IMR-90 (cell line): ENCODE measurements around the gene PACSIN2. TPM values are rescaled to one million over a fixed set of nuclear protein-coding genes. Genes with fewer than 3 reads are reported as not detected.

Experiments
- ATAC-seq: fragments of 200-7000 bp; cut with Tn5 transposase; 2 replicates; pipeline ENCODE4 v1.9.1; 2020; ENCODE audit warnings: low read depth, mild to moderate bottlenecking, moderate library complexity
- BruUV-seq: library from RNA; stranded (reverse); fragments of 400-500 nt; replicated peaks from 2 replicates; lab custom pipeline; 2021; lab: Mats Ljungman, UMichigan
- CTCF ChIA-PET: fragments of 300-600 bp; formaldehyde crosslinking; extraction: SDS; loops from one replicate; lab custom pipeline; 2021; ENCODE audit warnings: antibody characterized with exemption; lab: Yijun Ruan, JAX
- POLR2A ChIA-PET: fragments of 300-600 bp; sonication (Branson Sonifier 250); formaldehyde crosslinking; loops from one replicate; lab custom pipeline; 2022; ENCODE audit warnings: antibody characterized with exemption; ENCODE audit not compliant: unreplicated experiment; lab: Charles Lee
- DNase-seq: peaks from one replicate; pipeline ENCODE4 v3.0.0; 2013
- H2AFZ ChIP-seq: replicated peaks from 2 replicates; pipeline ENCODE3; 2013; ENCODE audit warnings: low read length, mild to moderate bottlenecking; ENCODE audit not compliant: poor library complexity
- H2AK5ac ChIP-seq: 2 replicates; pipeline ENCODE4 v1.6.1; 2013; ENCODE audit warnings: low read depth, low read length, inconsistent platforms
- H2AK9ac ChIP-seq: replicated peaks from 2 replicates; pipeline ENCODE3; 2013; ENCODE audit warnings: mild to moderate bottlenecking, low read depth, low read length, moderate library complexity; ENCODE audit not compliant: poor library complexity
- H2BK120ac ChIP-seq: 2 replicates; pipeline ENCODE4 v1.6.1; 2013; ENCODE audit warnings: low read depth, low read length, inconsistent platforms
- H2BK15ac ChIP-seq: 3 replicates; pipeline ENCODE4 v1.6.1; 2013; ENCODE audit warnings: low read depth, low read length, inconsistent platforms
- H2BK20ac ChIP-seq: 2 replicates; pipeline ENCODE4 v1.6.1; 2013; ENCODE audit warnings: low read depth, mild to moderate bottlenecking, inconsistent platforms, low read length, moderate library complexity
- H2BK5ac ChIP-seq: 2 replicates; pipeline ENCODE4 v1.6.1; 2013; ENCODE audit warnings: mild to moderate bottlenecking, low read depth, low read length, inconsistent platforms; ENCODE audit not compliant: poor library complexity, severe bottlenecking
- H3K14ac ChIP-seq: replicated peaks from 2 replicates; pipeline ENCODE4 v1.6.1; 2013; ENCODE audit warnings: low read depth, low read length, inconsistent platforms
- H3K18ac ChIP-seq: 2 replicates; pipeline ENCODE4 v1.6.1; 2013; ENCODE audit warnings: low read depth, low read length, control low read depth
- H3K23ac ChIP-seq: 2 replicates; pipeline ENCODE4 v1.6.1; 2013; ENCODE audit warnings: low read depth, low read length, inconsistent platforms
- H3K27ac ChIP-seq: 2 replicates; pipeline ENCODE4 v1.5.1; 2013; ENCODE audit warnings: mild to moderate bottlenecking, control low read depth, low read length; ENCODE audit not compliant: insufficient read depth
- H3K27me3 ChIP-seq: 2 replicates; pipeline ENCODE4 v1.6.1; 2013; ENCODE audit warnings: low read length; ENCODE audit not compliant: control insufficient read depth, insufficient read depth
- H3K36me3 ChIP-seq: 2 replicates; pipeline ENCODE4 v1.6.1; 2013; ENCODE audit warnings: low read length, mixed read lengths; ENCODE audit not compliant: control insufficient read depth, insufficient read depth
- H3K4ac ChIP-seq: 2 replicates; pipeline ENCODE4 v1.6.1; 2013; ENCODE audit warnings: low read depth, low read length, inconsistent platforms
- H3K4me1 ChIP-seq: 2 replicates; pipeline ENCODE4 v1.6.1; 2013; ENCODE audit warnings: low read length, mixed read lengths; ENCODE audit not compliant: control insufficient read depth, insufficient read depth
- H3K4me2 ChIP-seq: 2 replicates; pipeline ENCODE4 v1.6.1; 2013; ENCODE audit warnings: low read depth, mild to moderate bottlenecking, control low read depth, low read length, moderate library complexity
- H3K4me3 ChIP-seq: 2 replicates; pipeline ENCODE4 v1.5.1; 2013; ENCODE audit warnings: low read depth, mild to moderate bottlenecking, control low read depth, low read length, moderate library complexity; ENCODE audit not compliant: insufficient read depth
- H3K56ac ChIP-seq: 2 replicates; pipeline ENCODE4 v1.6.1; 2013; ENCODE audit warnings: low read length, inconsistent platforms; ENCODE audit not compliant: insufficient read depth; ENCODE audit errors: extremely low read depth
- H3K79me1 ChIP-seq, 2 experiments: 2 replicates each; pipeline ENCODE4 v1.6.1; 2013; ENCODE audit warnings: low read length in 2 of 2, inconsistent platforms in 1 of 2, low read depth in 1 of 2
- H3K9ac ChIP-seq: 2 replicates; pipeline ENCODE4 v1.6.1; 2013; ENCODE audit warnings: low read depth, low read length, control low read depth
- H3K9me1 ChIP-seq: 2 replicates; pipeline ENCODE4 v1.6.1; 2013; ENCODE audit warnings: low read length, inconsistent platforms; ENCODE audit not compliant: insufficient read depth
- H3K9me3 ChIP-seq: 2 replicates; pipeline ENCODE4 v1.6.1; 2013; ENCODE audit warnings: low read length; ENCODE audit not compliant: control insufficient read depth, insufficient read depth
- H4K20me1 ChIP-seq: 2 replicates; pipeline ENCODE4 v1.6.1; 2013; ENCODE audit warnings: low read length, inconsistent platforms; ENCODE audit not compliant: insufficient read depth
- H4K5ac ChIP-seq: 2 replicates; pipeline ENCODE4 v1.6.1; 2013; ENCODE audit warnings: mild to moderate bottlenecking, low read depth, low read length, control low read depth
- H4K8ac ChIP-seq, 2 experiments: 2 replicates each; pipeline ENCODE4 v1.6.1; 2013; ENCODE audit warnings: low read depth in 2 of 2, low read length in 2 of 2, control low read depth in 1 of 2, inconsistent platforms in 1 of 2
- H4K91ac ChIP-seq: 2 replicates; pipeline ENCODE4 v1.6.1; 2013; ENCODE audit warnings: low read depth, low read length, inconsistent platforms; ENCODE audit not compliant: insufficient read depth
- BHLHE40 ChIP-seq: fragments of 150-350 bp; IDR thresholded peaks from 2 replicates; pipeline ENCODE4 v1.6.1; 2016; ENCODE audit warnings: mild to moderate bottlenecking, low read depth, low read length
- POLR2A ChIP-seq: IDR thresholded peaks from 2 replicates; pipeline ENCODE4 v1.6.1; 2012; ENCODE audit warnings: mild to moderate bottlenecking, low read depth, low read length
- RCOR1 ChIP-seq: IDR thresholded peaks from 2 replicates; pipeline ENCODE4 v1.6.1; 2012; ENCODE audit warnings: mild to moderate bottlenecking, low read length, improper control_type of control experiment; ENCODE audit not compliant: insufficient replicate concordance
- WGBS, 2 experiments: methylation state at CpG; one replicate each; pipeline versions ENCODE4 v1.1.5 to v1.1.7; 2013; ENCODE audit warnings: missing lambda C conversion rate in 2 of 2; ENCODE audit not compliant: insufficient read length in 1 of 2; ENCODE audit errors: extremely low coverage in 2 of 2; 5-methylcytosine and 5-hydroxymethylcytosine counted together
- dilution Hi-C: fragments of 300-500 bp; cut with HindIII; formaldehyde crosslinking; loops from one replicate; pipeline ENCODE4 v1.14.3; 2018; ENCODE audit warnings: low sequenced_read_pairs; ENCODE audit not compliant: unreplicated experiment
- in situ Hi-C: fragments of 300-500 bp; cut with MboI; formaldehyde crosslinking; loops from 3 replicates; pipeline ENCODE4 v1.14.3; 2019; ENCODE audit warnings: low sequenced_read_pairs, inconsistent platforms, mixed read lengths
- intact Hi-C: fragments of 100-400 bp; cut with micrococcal nuclease; formaldehyde crosslinking; loops from 2 replicates; pipeline ENCODE4 v1.10.0; 2022
- polyA plus RNA-seq, 3 experiments: library from polyadenylated mRNA; depleted of rRNA; stranded (reverse); fragments of >200 nt; gene quantifications; 2 replicates each; pipeline ENCODE4 v1.2.3, GENCODE V29; 2012; ENCODE audit warnings: low replicate concordance in 1 of 3
- total RNA-seq: library from RNA; depleted of rRNA; stranded (reverse); fragments of >200 nt; gene quantifications from 2 replicates; pipeline ENCODE4 v1.2.3, GENCODE V29; 2012
- TF ChIP-seq, protein P1 (sequence below): fragments of 150-350 bp; IDR thresholded peaks from 2 replicates; pipeline ENCODE4 v1.6.1; 2016; ENCODE audit warnings: low read depth, mild to moderate bottlenecking, low read length, moderate library complexity, borderline replicate concordance
- TF ChIP-seq, protein P2 (sequence below): conservative IDR thresholded peaks from 2 replicates; pipeline ENCODE4 v1.5.1; 2012; ENCODE audit warnings: mild to moderate bottlenecking, low read depth, low read length, improper control_type of control experiment

PACSIN2 gene
- total and polyA plus RNA-seq, 2 of the 4 experiments (the other 2 are of a cell fraction): 85.0 to 118 TPM

GRCh38 chr22:42893371-42894150 is 121.4 kb downstream of the PACSIN2 start:
- Histone ChIP-seq H3K9me1 (peaks cover 18% of the 10 kb centered on the region), H2BK5ac (no peak overlapping the region), H3K4me2 (no peak overlapping the region), H2AK5ac (no peak overlapping the region), H2AK9ac (no peak overlapping the region), H3K14ac (no peak overlapping the region), H3K9ac (no peak overlapping the region), H3K18ac (no peak overlapping the region), H3K4me3 (no peak overlapping the region), H3K27ac (no peak overlapping the region), H2BK15ac (no peak overlapping the region), H3K23ac (no peak overlapping the region), H3K27me3 (no peaks in the 10 kb centered on the region), H4K20me1 (peaks cover 36% of the 10 kb centered on the region), H4K8ac (no peak overlapping the region), H4K91ac (no peak overlapping the region), H3K4ac (no peak overlapping the region), H3K9me3 (no peaks in the 10 kb centered on the region), H2AFZ (no peak overlapping the region), H2BK120ac (no peak overlapping the region), H3K56ac (no peak overlapping the region), H3K4me1 (no peaks in the 10 kb centered on the region), H3K79me1 (peaks cover 52 to 69% of the 10 kb centered on the region in 2 experiments), H4K5ac (no peak overlapping the region), H3K36me3 (peaks cover 21% of the 10 kb centered on the region), H2BK20ac (no peak overlapping the region)
- BruUV-seq: no TSS peak
- WGBS, 2 experiments: 98% methylated on average over 18 of the region's 25 CpGs; no CpG with 5 or more reads in 1 of the 2 experiments
- CTCF ChIA-PET: no interaction called here
- TF ChIP-seq BHLHE40 (no peak), RCOR1 (no peak), POLR2A (no peak)
- TF ChIP-seq, protein P1, sequence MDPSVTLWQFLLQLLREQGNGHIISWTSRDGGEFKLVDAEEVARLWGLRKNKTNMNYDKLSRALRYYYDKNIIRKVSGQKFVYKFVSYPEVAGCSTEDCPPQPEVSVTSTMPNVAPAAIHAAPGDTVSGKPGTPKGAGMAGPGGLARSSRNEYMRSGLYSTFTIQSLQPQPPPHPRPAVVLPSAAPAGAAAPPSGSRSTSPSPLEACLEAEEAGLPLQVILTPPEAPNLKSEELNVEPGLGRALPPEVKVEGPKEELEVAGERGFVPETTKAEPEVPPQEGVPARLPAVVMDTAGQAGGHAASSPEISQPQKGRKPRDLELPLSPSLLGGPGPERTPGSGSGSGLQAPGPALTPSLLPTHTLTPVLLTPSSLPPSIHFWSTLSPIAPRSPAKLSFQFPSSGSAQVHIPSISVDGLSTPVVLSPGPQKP: no peak
- TF ChIP-seq, protein P2, sequence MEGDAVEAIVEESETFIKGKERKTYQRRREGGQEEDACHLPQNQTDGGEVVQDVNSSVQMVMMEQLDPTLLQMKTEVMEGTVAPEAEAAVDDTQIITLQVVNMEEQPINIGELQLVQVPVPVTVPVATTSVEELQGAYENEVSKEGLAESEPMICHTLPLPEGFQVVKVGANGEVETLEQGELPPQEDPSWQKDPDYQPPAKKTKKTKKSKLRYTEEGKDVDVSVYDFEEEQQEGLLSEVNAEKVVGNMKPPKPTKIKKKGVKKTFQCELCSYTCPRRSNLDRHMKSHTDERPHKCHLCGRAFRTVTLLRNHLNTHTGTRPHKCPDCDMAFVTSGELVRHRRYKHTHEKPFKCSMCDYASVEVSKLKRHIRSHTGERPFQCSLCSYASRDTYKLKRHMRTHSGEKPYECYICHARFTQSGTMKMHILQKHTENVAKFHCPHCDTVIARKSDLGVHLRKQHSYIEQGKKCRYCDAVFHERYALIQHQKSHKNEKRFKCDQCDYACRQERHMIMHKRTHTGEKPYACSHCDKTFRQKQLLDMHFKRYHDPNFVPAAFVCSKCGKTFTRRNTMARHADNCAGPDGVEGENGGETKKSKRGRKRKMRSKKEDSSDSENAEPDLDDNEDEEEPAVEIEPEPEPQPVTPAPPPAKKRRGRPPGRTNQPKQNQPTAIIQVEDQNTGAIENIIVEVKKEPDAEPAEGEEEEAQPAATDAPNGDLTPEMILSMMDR: no peak
- dilution Hi-C loops: no loop called here
- in situ Hi-C loops: no loop called here
- no peak for DNase-seq
- POLR2A ChIA-PET: no interaction called here
- intact Hi-C loops: no loop called here
- ATAC-seq: no peak
